OCI-LY3 (cell line): ENCODE results near the gene BEST3.

Experiments
- H2AFZ ChIP-seq: fragments of 200-600, 300-600 bp; shearing (Covaris generic); 2 replicates; pipeline ENCODE4 v1.6.0; 2014; ENCODE audit warnings: antibody characterized with exemption, low read depth, low read length
- H3K27ac ChIP-seq: fragments of 200-600, 300-600 bp; sonication (generic); 2 replicates; pipeline ENCODE4 v1.5.1; 2014; ENCODE audit warnings: mild to moderate bottlenecking, low read length, moderate library complexity, mixed read lengths
- H3K27me3 ChIP-seq: fragments of 200-600, 300-600 bp; sonication (generic); 2 replicates; pipeline ENCODE4 v1.6.1; 2014; ENCODE audit warnings: low read depth, low read length, mixed read lengths
- H3K36me3 ChIP-seq: fragments of 200-600, 300-600 bp; sonication (generic); replicated peaks from 2 replicates; pipeline ENCODE3; 2014; ENCODE audit warnings: low read depth, low read length, mixed read lengths
- H3K4me1 ChIP-seq: fragments of 300-600, 200-600 bp; sonication (generic); 2 replicates; pipeline ENCODE4 v1.6.1; 2014; ENCODE audit warnings: low read length, mixed read lengths
- H3K4me2 ChIP-seq: fragments of 200-600, 300-600 bp; sonication (generic); 2 replicates; pipeline ENCODE4 v1.6.1; 2014; ENCODE audit warnings: low read length, mixed read lengths
- H3K4me3 ChIP-seq: fragments of 300-600, 200-600 bp; sonication (generic); 2 replicates; pipeline ENCODE4 v1.5.1; 2014; ENCODE audit warnings: antibody characterized with exemption, mild to moderate bottlenecking, low read length, moderate library complexity
- H3K79me2 ChIP-seq: fragments of 300-600, 200-600 bp; shearing (Covaris generic); 2 replicates; pipeline ENCODE4 v1.6.1; 2014; ENCODE audit warnings: mild to moderate bottlenecking, low read length, mixed read lengths
- H3K9ac ChIP-seq: fragments of 300-600, 200-600 bp; shearing (Covaris generic); 2 replicates; pipeline ENCODE4 v1.6.0; 2014; ENCODE audit warnings: mild to moderate bottlenecking, low read length, moderate library complexity
- H3K9me3 ChIP-seq: fragments of 200-600, 300-600 bp; shearing (Covaris generic); 2 replicates; pipeline ENCODE4 v1.6.1; 2014; ENCODE audit warnings: low read length, mixed read lengths; ENCODE audit not compliant: insufficient read depth
- H4K20me1 ChIP-seq: fragments of 200-600, 300-600 bp; sonication (generic); 2 replicates; pipeline ENCODE4 v1.6.1; 2016; ENCODE audit warnings: low read length, mixed read lengths; ENCODE audit not compliant: insufficient read depth
- EZH2phosphoT487 ChIP-seq: fragments of 200-600 bp; shearing (Covaris generic); IDR thresholded peaks from 2 replicates; pipeline ENCODE4 v1.6.1; 2018; ENCODE audit warnings: antibody characterized with exemption, mixed run types, low read depth
- TF ChIP-seq, protein P1 (sequence below): fragments of 200-600, 300-600 bp; sonication (generic); IDR thresholded peaks from 2 replicates; pipeline ENCODE4 v1.5.1; 2014; ENCODE audit warnings: antibody characterized with exemption, low read length, low read depth

The BEST3 gene

DNA sequence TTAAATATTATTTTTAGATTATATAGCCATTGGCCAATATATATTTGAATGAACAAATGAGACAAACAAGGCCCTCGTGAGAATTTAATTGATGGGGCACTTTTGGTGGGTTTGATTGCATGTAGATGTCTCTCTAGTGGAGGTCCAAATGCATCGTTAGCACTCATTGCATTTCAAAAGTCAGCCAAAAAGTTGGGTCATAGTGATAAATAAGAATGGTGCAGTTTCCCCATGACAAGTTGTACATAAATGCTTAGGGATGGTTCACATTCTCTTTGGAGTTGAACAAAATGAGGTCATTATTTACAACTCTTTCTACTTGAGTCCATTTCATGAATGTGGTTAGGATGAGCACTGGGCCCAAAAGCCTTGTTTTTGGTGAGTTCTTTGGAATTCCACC is 1.0 kb downstream of the BEST3 start:
- H3K79me2 ChIP-seq: no peaks in the 10 kb centered on the region
- H3K9me3 ChIP-seq: no peaks in the 10 kb centered on the region
- no peak overlapping the region for H3K27ac ChIP-seq
- H3K4me2 ChIP-seq: no peak overlapping the region
- TF ChIP-seq, protein P1, sequence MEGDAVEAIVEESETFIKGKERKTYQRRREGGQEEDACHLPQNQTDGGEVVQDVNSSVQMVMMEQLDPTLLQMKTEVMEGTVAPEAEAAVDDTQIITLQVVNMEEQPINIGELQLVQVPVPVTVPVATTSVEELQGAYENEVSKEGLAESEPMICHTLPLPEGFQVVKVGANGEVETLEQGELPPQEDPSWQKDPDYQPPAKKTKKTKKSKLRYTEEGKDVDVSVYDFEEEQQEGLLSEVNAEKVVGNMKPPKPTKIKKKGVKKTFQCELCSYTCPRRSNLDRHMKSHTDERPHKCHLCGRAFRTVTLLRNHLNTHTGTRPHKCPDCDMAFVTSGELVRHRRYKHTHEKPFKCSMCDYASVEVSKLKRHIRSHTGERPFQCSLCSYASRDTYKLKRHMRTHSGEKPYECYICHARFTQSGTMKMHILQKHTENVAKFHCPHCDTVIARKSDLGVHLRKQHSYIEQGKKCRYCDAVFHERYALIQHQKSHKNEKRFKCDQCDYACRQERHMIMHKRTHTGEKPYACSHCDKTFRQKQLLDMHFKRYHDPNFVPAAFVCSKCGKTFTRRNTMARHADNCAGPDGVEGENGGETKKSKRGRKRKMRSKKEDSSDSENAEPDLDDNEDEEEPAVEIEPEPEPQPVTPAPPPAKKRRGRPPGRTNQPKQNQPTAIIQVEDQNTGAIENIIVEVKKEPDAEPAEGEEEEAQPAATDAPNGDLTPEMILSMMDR: no peak
- TF ChIP-seq EZH2phosphoT487: no peak
- H3K9ac ChIP-seq: no peak overlapping the region
- H4K20me1 ChIP-seq: no peaks in the 10 kb centered on the region
- H3K4me1 ChIP-seq: no peaks in the 10 kb centered on the region
- no peaks in the 10 kb centered on the region for H3K27me3 ChIP-seq
- no peaks in the 10 kb centered on the region for H3K36me3 ChIP-seq
- H2AFZ ChIP-seq: no peak overlapping the region
- H3K4me3 ChIP-seq: no peak overlapping the region

GRCh38 chr12:69694123-69694522 is 5.0 kb downstream of the BEST3 start:
- no peaks in the 10 kb centered on the region for H4K20me1 ChIP-seq
- H3K9ac ChIP-seq: no peak overlapping the region
- no peak overlapping the region for H3K27ac ChIP-seq
- no peaks in the 10 kb centered on the region for H3K9me3 ChIP-seq
- H3K4me3 ChIP-seq: no peak overlapping the region
- H2AFZ ChIP-seq: no peak overlapping the region
- no peak overlapping the region for H3K4me2 ChIP-seq
- H3K79me2 ChIP-seq: no peaks in the 10 kb centered on the region
- no peaks in the 10 kb centered on the region for H3K27me3 ChIP-seq
- no peaks in the 10 kb centered on the region for H3K36me3 ChIP-seq
- peaks cover 4% of the 10 kb centered on the region for H3K4me1 ChIP-seq
- TF ChIP-seq EZH2phosphoT487: no peak
- TF ChIP-seq, protein P1: no peak

- no peaks in the 10 kb centered on the region for H3K27me3 ChIP-seq
- H3K4me1 ChIP-seq: peaks cover 45% of the 10 kb centered on the region
- no peaks in the 10 kb centered on the region for H3K79me2 ChIP-seq
- no peak overlapping the region for H3K9ac ChIP-seq
- no peak overlapping the region for H3K27ac ChIP-seq
- H2AFZ ChIP-seq: no peak overlapping the region
- no peaks in the 10 kb centered on the region for H3K36me3 ChIP-seq
- TF ChIP-seq, protein P1: no peak
- no peak for TF ChIP-seq EZH2phosphoT487
- H3K4me3 ChIP-seq: 0 out of 2 replicates have a peak overlapping the region, but pooled peaks have one; percentile 46
- no peaks in the 10 kb centered on the region for H3K9me3 ChIP-seq
- H4K20me1 ChIP-seq: no peaks in the 10 kb centered on the region
- H3K4me2 ChIP-seq: no peak overlapping the region
These were observed 9.5 kb downstream of the BEST3 start for GRCh38 chr12:69689638-69690037.

DNA sequence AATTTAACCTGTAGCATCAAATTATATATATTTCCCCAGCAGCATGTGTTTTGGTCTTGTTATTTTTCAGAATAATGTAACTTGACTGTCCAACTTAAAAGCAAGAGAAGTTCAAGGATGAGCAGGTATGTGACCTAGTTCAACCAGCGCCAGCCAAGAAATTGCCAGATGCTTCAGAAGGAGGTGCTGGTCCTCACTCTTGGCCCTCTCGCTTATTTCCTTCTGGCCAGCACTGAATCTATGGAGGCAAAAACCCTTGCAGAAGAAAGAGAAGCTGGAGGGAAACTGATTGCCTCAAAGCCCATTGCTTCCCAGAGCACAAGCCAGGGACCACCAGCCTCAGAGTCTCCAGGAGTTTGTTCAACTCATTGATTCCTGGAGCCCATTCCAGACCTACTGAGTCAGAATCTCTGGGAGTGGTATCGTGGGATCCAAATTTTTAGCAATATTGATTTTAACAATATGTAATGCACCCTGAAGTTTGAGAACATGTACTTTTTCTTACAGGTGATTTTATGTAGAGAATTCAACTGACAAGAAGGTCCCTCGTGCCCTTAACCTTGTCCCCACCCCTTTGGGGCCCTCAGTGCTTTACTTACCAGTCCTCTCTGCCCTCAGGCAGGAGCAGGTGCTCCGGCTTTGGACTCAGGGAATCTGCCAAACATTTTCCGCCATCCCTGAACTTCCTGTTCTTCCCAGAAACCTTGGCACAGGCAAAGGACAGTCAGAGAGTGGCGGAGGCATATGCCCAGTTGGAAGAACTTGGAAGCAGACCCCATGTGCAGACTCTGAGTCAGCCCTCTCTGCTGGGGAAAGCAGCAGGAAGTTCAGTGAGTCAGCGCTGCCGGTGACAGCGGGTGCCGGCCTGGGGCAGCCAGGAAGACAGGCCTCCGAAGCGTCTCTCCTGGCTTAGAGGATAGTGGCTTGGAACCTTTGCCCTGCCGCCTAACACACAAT is 10.4 kb downstream of the BEST3 start:
- Histone ChIP-seq H3K27ac (no peak overlapping the region), H2AFZ (peak overlapping the region; percentile 46), H3K27me3 (no peaks in the 10 kb centered on the region), H3K36me3 (no peaks in the 10 kb centered on the region), H3K9ac (peak overlapping the region; percentile 22; the same call in 1 of the 2 replicates), H3K4me1 (peaks cover 52% of the 10 kb centered on the region), H3K9me3 (no peaks in the 10 kb centered on the region), H3K79me2 (no peaks in the 10 kb centered on the region), H3K4me3 (peak overlapping the region; percentile 46), H3K4me2 (peak overlapping the region; percentile 60), H4K20me1 (no peaks in the 10 kb centered on the region)
- TF ChIP-seq, protein P1: no peak
